ENCODE measurements around the gene SMARCC1.

DNA sequence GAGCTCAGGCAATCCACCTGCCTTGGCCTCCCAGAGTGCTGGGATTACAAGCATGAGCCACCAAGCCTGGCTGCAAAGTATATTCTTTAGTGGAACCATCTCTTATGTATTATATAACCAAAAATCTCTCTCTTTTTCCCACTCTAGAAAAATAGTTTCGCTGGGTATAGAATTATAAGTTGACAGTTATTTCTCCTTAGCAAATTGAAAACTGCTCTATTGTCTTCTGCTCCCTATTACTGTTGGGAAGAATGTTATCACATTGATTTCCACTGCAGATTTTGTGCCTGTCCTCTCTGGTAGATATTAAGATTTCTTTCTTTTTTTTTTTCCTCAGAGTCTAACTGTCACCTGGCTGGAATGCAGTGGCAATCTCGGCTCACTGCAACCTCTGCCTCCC is 11.0 kb upstream of the SMARCC1 start:
- TF ChIP-seq CTCF (IDR thresholded peaks at IDR 0.05), result no peak
- no peak for TF ChIP-seq ZNF121 (CRISPR knock-in tag; IDR thresholded peaks at IDR 0.05)
- TF ChIP-seq EMX1 (CRISPR knock-in tag; IDR thresholded peaks at IDR 0.05), result no peak
- TF ChIP-seq, protein P1, sequence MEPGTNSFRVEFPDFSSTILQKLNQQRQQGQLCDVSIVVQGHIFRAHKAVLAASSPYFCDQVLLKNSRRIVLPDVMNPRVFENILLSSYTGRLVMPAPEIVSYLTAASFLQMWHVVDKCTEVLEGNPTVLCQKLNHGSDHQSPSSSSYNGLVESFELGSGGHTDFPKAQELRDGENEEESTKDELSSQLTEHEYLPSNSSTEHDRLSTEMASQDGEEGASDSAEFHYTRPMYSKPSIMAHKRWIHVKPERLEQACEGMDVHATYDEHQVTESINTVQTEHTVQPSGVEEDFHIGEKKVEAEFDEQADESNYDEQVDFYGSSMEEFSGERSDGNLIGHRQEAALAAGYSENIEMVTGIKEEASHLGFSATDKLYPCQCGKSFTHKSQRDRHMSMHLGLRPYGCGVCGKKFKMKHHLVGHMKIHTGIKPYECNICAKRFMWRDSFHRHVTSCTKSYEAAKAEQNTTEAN (CRISPR knock-in tag; IDR thresholded peaks at IDR 0.05), result no peak
- no peak for TF ChIP-seq SMAD3 (CRISPR knock-in tag; IDR thresholded peaks at IDR 0.05; ENCODE audit: borderline replicate concordance)
- TF ChIP-seq KAT7 (CRISPR knock-in tag; IDR thresholded peaks at IDR 0.05; ENCODE audit: borderline replicate concordance), result no peak
- TF ChIP-seq TEAD4 (CRISPR knock-in tag; IDR thresholded peaks at IDR 0.05), result no peak
- no peak for TF ChIP-seq ZNF423 (CRISPR knock-in tag; IDR thresholded peaks at IDR 0.05)
- TF ChIP-seq MXD4 (CRISPR knock-in tag; IDR thresholded peaks at IDR 0.05; ENCODE audit: borderline replicate concordance), result no peak
- no peak for TF ChIP-seq NR1H2 (CRISPR knock-in tag; IDR thresholded peaks at IDR 0.05)
- no peak for TF ChIP-seq MYBL2 (CRISPR knock-in tag; IDR thresholded peaks at IDR 0.05)
- no peak for TF ChIP-seq TCF7 (CRISPR knock-in tag; IDR thresholded peaks at IDR 0.05; ENCODE audit: low read depth)
- TF ChIP-seq, protein P2, sequence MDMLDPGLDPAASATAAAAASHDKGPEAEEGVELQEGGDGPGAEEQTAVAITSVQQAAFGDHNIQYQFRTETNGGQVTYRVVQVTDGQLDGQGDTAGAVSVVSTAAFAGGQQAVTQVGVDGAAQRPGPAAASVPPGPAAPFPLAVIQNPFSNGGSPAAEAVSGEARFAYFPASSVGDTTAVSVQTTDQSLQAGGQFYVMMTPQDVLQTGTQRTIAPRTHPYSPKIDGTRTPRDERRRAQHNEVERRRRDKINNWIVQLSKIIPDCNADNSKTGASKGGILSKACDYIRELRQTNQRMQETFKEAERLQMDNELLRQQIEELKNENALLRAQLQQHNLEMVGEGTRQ (CRISPR knock-in tag; IDR thresholded peaks at IDR 0.05), result no peak
- TF ChIP-seq NR3C1 (CRISPR knock-in tag; conservative IDR thresholded peaks at IDR 0.05; ENCODE audit: low read depth), result no peak
